Cardiac septum (tissue), 1 donor: Measurements from ENCODE around the gene SPEG. TPM values are rescaled to one million over a fixed set of nuclear protein-coding genes. Genes with fewer than 3 reads are reported as not detected.
A peak's percentile ranks its signal among the peaks of the same experiment; 100 is the strongest.
"Not testable (repeated sequence)": the region's sequence is repeated elsewhere in the genome, so short reads cannot be mapped to it uniquely, and the experiment has no call there.

Experiments used
- DNase-seq: peaks from one replicate; pipeline ENCODE4 v3.0.0-alpha.2; 2020; ENCODE audit warnings: low spot score
- intact Hi-C: fragments of 100-400 bp; cut with DNase I; formaldehyde crosslinking; loops from one replicate; pipeline ENCODE4 v1.14.0; 2022
- total RNA-seq: library from RNA; stranded (reverse); fragmentation: NEBNext Ultra II Directional; extraction: Animal tissue kit (Norgen Biotek cat#: 25700); gene quantifications from one replicate; pipeline ENCODE4 v1.2.1, GENCODE V29; 2021
- donor health status: DM: no; HTN: no; CAD: no.

Gene SPEG
- total RNA-seq, 1 donor from 2014 or later = 199 TPM

- no peak for DNase-seq
- intact Hi-C loops = loop anchor here (2.0 kb wide), 1 partner anchor 118 kb away; no protein-coding TSS in a partner anchor
Observed at GRCh38 chr2:219402665-219403515, 31.8 kb upstream of the SPEG start.

- intact Hi-C loops = loop anchor here (2.0 kb wide), 2 partner anchors 49 to 117 kb away; no protein-coding TSS in a partner anchor
- no peak for DNase-seq
Observed at GRCh38 chr2:219403861-219404260, 30.8 kb upstream of the SPEG start.

DNA sequence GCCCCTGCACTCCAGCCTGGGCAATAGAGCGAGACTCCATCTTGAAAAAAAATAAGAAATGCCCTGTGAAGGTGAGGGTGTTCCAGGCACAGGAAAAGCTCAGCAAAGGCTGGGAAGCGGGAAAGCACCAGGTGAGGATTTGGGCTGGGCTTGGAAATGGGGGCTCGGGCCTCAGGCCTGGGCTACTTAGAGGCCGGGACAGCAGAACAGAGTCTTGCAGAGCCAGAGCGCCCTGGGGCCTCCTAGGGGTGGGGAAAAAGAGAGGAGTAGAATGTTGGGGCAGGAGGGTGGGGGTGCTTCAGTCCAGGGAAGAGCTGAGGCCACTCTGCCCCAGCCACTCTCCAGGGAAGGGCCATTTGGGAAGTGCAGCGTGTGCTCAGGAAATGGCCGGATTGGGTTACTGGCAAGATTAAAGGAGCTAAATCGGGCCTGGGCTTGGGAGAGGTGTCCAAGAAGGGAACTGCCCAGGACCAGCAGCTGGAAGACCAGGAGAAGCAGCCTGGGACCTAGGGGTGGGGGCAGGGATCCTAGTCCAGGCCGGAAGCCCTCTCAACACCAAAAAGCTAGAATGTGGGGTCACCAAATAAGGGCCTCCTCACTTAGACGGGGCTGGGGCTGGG is 30.2 kb upstream of the SPEG start:
- intact Hi-C loops = loop anchor here (2.0 kb wide), 1 partner anchor 48 kb away; no protein-coding TSS in a partner anchor
- no peak for DNase-seq

- DNase-seq = peak; percentile 86
- intact Hi-C loops = loop anchor here (1.0 to 5.0 kb wide), 4 partner anchors 25 to 227 kb away; partner anchors contain the start of gene SPEG
Observed at GRCh38 chr2:219404954-219405353, 29.7 kb upstream of the SPEG start.

DNA sequence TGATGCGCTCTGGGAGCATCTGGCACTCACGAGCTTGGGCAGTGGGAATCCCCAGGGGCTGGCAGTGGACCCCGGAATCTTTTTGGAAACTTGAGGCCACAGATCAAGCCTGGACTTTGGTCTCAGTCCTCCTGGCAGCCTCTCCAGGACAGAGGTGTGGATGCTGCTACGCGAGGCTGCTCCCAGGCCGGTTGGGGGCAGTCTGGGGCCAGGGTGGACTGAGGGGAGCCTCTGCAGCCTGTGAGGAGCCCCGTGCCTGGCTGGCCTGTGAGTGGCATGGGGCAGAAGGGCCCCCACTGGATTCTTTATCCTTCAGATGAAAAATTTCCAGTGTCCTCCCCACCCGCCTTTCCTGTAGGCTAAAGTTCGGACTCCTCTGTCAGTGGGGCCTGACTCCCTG is 29.2 kb upstream of the SPEG start:
- intact Hi-C loops = loop anchor here (1.0 to 5.0 kb wide), 4 partner anchors 25 to 227 kb away; partner anchors contain the start of gene SPEG
- no peak for DNase-seq

GRCh38 chr2:219405958-219406860 is 28.4 kb upstream of the SPEG start:
- intact Hi-C loops = loop anchor here (1.0 to 5.0 kb wide), 4 partner anchors 24 to 226 kb away; partner anchors contain the start of gene SPEG
- DNase-seq = no peak

- DNase-seq = peak; percentile 88
- intact Hi-C loops = loop anchor here (1.0 to 5.0 kb wide), 2 partner anchors 10 to 225 kb away; no protein-coding TSS in a partner anchor
Observed at GRCh38 chr2:219406861-219407230, 27.8 kb upstream of the SPEG start.

- intact Hi-C loops = loop anchor here (1.0 to 5.0 kb wide), 2 partner anchors 10 to 225 kb away; no protein-coding TSS in a partner anchor
- DNase-seq = not testable (repeated sequence)
Observed at GRCh38 chr2:219407343-219407742, 27.3 kb upstream of the SPEG start.

DNA sequence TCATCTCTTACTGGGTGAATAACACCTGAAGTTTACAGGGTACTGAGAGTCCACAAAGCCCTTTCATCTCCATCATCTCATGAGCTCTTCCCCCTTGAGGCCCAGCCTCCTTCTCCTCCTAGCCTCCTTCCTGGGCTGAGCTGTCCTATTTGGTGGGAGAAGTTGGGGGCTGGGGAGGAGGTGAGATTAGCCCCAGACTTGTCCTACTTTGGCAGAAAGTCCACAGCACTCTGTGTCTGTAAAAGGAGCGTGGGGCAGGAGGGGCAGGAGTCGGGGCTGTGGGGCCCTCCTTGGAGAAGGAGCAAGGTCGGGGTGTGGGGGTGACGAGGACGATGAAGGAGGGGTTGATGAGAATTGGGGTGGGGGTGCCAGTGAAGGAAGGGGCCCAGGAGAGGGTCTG is 26.4 kb upstream of the SPEG start:
- no peak for DNase-seq
- intact Hi-C loops = loop anchor here (5.0 kb wide), 1 partner anchor 224 kb away; no protein-coding TSS in a partner anchor

DNA sequence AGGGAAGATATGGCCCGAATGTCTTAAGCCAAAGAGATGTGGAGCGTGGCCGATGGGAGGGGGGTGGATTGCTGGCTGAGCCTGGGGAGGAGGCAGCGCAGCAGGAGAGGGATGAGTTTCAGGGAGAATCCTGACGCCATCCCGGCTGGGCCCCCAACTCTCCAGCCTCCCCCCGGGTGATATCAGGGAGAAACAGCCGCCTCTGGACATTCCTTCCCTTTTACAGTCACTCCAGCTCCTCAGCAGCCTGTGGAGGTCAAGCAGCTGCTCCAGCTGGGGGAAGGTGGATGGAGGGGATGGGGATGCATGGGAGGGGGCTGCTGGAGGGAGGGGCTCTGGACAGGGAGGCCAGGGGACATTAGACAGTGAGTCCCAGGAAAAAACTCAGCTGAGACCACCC is 26.0 kb upstream of the SPEG start:
- intact Hi-C loops = loop anchor here (5.0 kb wide), 1 partner anchor 224 kb away; no protein-coding TSS in a partner anchor
- no peak for DNase-seq

DNA sequence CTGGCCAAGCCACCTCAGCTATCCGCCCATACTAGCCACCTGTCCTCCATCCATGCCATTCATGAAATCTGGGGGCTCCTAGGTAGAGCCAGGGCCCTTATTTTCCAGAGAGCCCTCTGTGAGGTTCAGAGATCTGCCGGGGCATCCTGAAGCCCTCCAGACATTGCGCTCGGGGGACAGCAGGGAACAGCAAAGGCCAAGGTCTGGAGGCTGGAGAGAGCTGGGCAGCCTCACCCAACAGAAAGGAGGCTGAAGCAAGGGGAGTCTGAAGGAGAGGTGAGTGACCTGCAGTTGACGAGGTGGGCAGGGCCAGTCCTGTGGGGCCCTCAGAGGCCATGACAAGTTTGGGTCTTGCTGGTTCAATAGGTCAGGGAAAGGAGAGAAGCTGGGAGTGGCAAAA is 25.0 kb upstream of the SPEG start:
- DNase-seq = no peak
- intact Hi-C loops = loop anchor here (5.0 kb wide), 1 partner anchor 223 kb away; no protein-coding TSS in a partner anchor

DNA sequence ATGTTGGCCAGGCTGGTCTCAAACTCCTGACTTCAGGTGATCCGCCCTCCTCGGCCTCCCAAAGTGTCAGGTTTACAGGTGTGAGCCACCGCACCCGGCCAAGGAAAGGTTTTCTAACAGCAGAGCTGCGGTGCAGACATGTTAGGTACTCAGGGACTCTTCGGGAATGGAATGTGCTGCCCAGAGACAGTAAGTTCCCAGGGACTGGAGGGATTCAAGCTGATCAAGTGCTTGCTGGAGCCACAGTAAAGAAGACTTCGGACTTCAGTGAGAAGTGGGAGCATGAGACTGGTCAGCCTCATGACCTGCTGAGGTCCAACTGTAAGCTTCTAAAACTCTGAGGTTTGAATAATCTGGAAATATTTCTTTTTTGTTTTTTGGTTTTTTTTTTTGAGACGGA is 24.3 kb upstream of the SPEG start:
- no peak for DNase-seq
- intact Hi-C loops = no loop called here

DNA sequence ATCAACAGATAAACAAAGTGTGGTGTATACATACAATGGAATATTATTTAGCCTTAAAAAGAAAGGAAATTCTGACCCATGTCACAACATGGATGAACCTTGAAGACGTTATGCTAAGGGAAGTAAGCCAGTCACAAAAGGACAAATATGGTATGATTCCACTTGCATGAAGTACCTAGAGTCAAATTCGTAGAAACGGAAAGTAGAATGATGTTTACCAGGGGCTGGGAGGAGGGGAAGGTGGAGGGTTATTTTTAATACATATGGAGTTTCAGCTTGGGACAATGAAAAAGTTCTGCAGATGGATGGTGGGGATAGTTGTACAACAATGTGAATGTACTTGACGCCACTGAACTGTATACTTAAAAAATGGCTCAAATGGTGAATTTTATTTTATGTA is 19.8 kb upstream of the SPEG start:
- intact Hi-C loops = no loop called here
- DNase-seq = no peak

GRCh38 chr2:219415580-219416234 is 18.9 kb upstream of the SPEG start:
- intact Hi-C loops = no loop called here

DNA sequence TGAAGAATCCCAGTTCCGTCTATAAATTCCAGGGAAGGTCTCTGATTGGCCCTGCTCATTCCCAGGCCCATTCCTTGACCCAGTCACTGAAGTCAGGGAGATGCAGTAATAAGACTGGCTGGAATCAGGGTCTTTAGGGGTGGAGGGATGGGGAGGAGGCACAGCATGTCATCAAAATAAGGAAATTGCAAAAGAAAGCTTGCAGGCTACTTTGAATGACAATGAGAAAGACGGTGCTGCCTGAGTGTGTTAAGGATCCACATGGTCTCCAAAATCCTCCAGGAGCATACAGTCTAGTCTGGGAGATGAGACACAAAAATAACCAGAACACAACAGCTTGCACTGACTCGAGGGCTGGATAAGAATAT is 18.4 kb upstream of the SPEG start:
- no peak for DNase-seq
- intact Hi-C loops = no loop called here

More at GRCh38 chr2:219415580-219416234, 18.9 kb upstream of the SPEG start:
- no peak for DNase-seq

DNA sequence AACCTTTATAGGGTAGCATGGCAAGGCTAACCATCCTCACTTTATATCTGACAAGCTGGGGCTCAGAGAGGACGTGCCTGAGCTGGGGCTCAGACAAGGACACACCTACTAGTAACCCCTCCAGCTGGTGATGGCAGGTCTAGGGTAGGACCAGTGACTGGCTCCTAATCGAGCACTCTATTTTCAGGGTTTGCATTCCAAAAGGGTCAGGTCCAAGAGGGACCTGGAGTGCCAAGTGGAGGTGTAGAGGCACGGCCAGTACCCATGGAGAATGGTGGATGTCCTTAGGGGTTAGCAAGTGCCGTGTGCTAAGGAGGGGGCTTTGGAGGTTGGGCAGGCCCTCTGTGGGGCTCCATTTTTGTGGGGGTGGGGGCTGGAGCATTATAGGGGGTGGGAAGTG is 17.7 kb upstream of the SPEG start:
- intact Hi-C loops = loop anchor here (1.0 kb wide), 1 partner anchor 10 kb away; no protein-coding TSS in a partner anchor
- DNase-seq = no peak

DNA sequence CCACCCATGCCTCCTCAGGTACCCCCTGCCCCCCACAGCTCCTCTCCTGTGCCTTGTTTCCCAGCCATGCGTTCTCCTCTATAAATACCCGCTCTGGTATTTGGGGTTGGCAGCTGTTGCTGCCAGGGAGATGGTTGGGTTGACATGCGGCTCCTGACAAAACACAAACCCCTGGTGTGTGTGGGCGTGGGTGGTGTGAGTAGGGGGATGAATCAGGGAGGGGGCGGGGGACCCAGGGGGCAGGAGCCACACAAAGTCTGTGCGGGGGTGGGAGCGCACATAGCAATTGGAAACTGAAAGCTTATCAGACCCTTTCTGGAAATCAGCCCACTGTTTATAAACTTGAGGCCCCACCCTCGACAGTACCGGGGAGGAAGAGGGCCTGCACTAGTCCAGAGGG is 17.3 kb upstream of the SPEG start:
- DNase-seq = peak; percentile 87
- intact Hi-C loops = loop anchor here (1.0 kb wide), 1 partner anchor 10 kb away; no protein-coding TSS in a partner anchor

DNA sequence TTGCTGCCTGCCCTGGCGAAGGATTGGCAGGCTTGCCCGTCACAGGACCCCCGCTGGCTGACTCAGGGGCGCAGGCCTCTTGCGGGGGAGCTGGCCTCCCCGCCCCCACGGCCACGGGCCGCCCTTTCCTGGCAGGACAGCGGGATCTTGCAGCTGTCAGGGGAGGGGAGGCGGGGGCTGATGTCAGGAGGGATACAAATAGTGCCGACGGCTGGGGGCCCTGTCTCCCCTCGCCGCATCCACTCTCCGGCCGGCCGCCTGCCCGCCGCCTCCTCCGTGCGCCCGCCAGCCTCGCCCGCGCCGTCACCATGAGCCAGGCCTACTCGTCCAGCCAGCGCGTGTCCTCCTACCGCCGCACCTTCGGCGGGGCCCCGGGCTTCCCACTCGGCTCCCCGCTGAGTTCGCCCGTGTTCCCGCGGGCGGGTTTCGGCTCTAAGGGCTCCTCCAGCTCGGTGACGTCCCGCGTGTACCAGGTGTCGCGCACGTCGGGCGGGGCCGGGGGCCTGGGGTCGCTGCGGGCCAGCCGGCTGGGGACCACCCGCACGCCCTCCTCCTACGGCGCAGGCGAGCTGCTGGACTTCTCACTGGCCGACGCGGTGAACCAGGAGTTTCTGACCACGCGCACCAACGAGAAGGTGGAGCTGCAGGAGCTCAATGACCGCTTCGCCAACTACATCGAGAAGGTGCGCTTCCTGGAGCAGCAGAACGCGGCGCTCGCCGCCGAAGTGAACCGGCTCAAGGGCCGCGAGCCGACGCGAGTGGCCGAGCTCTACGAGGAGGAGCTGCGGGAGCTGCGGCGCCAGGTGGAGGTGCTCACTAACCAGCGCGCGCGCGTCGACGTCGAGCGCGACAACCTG is 16.3 kb upstream of the SPEG start, which contains the start of gene DES:
TSS of gene DES (plus strand) at position 223 of the 857 bp plus-strand sequence. CDS start at position 309, 86 bp downstream.
- intact Hi-C loops = no loop called here
- DNase-seq = peak; percentile 90
